ENCODE results near the gene NSUN2. TPM values are rescaled to one million over a fixed set of nuclear protein-coding genes. Genes with fewer than 3 reads are reported as not detected.

The NSUN2 gene
- total and polyA plus RNA-seq, 2 experiments from 2014 or later, result 65.4 to 112 TPM

DNA sequence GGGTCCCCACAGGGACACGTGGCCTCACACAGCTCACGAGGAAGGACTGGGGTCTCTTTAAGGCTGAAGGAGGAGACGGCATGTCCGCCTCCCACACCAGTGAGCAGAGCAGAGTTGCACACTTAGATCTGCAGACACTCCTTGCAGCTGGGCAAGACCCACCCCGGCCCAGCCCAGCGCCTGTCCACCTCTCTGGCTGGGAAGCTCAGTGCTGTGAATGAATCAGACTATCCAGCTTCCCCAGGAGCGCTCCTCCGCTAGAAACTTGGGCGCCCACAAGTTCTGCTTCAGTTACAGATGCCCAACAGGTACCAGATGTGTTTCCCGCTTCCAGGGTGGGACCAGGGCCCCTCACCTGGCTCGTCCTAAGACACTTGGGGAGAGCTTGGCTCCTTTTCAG lies 78.9 kb downstream of the NSUN2 start:
- H4K20me1 ChIP-seq (replicated peaks; ENCODE audit: insufficient read depth), result no peaks in the 10 kb centered on the region
- Mint-ChIP-seq H3K27ac (no peak overlapping the region), H3K4me3 (no peak overlapping the region), H3K4me1 (no peaks in the 10 kb centered on the region), H3K36me3 (ENCODE audit: low read depth) (peaks cover 7% of the 10 kb centered on the region; the same call in 2 of the 3 replicates), H3K9me3 (peaks cover 20% of the 10 kb centered on the region), H3K27me3 (ENCODE audit: insufficient read depth, low read depth, poor library complexity) (peaks cover 13% of the 10 kb centered on the region)
- H3K27me3 ChIP-seq (ENCODE audit: insufficient read depth), result no peaks in the 10 kb centered on the region
- DNase-seq (ENCODE audit: low spot score) (no peak), ATAC-seq (no peak)
- H3K36me3 ChIP-seq (ENCODE audit: insufficient read depth), result 0 out of 2 replicates have a peak, but pooled peaks cover 5% of the 10 kb centered on the region
- no peak for TF ChIP-seq EZH2 (IDR thresholded peaks at IDR 0.05; ENCODE audit: low read depth, unreplicated experiment)
- H3K9me2 ChIP-seq (ENCODE audit: insufficient read depth), result 0 out of 2 replicates have a peak, but pooled peaks cover 3% of the 10 kb centered on the region
- no peak overlapping the region for H3K27ac ChIP-seq (ENCODE audit: low read depth)
- H3K4me2 ChIP-seq, result no peak overlapping the region
- no peak overlapping the region for H3K4me3 ChIP-seq
- H3K79me2 ChIP-seq (replicated peaks; ENCODE audit: insufficient read depth), result no peaks in the 10 kb centered on the region
- H2AFZ ChIP-seq, result no peak overlapping the region
- no peaks in the 10 kb centered on the region for H3K4me1 ChIP-seq (ENCODE audit: insufficient read depth)
- H3F3A ChIP-seq (replicated peaks; ENCODE audit: low read depth), result no peaks in the 10 kb centered on the region

DNA sequence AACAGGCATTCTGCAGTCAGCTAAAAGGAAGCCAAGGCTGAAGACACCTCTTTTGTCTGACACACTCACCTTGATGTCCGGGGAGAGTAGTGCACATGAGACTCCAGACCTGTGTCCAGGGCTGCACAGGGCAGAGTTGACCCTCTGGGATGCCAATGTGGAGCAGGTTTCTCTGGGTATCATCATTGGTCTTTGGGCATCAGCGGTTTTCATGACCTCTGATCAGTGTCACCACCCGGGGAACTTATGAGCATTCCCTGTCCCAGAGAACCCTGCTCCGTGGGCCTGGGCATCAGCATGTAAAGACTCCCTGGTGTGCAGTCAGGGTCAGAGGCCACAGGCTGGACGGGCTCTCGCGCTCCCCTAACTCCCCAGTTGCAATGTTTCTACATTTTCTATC lies 80.2 kb downstream of the NSUN2 start:
- Histone ChIP-seq H4K20me1 (replicated peaks; ENCODE audit: insufficient read depth) (no peaks in the 10 kb centered on the region), H3K9me2 (ENCODE audit: insufficient read depth) (0 out of 2 replicates have a peak, but pooled peaks cover 3% of the 10 kb centered on the region), H3K4me3 (no peak overlapping the region), H3K27ac (ENCODE audit: low read depth) (no peak overlapping the region), H3K4me2 (no peak overlapping the region), H3K36me3 (ENCODE audit: insufficient read depth) (no peaks in the 10 kb centered on the region), H2AFZ (no peak overlapping the region), H3K79me2 (replicated peaks; ENCODE audit: insufficient read depth) (no peaks in the 10 kb centered on the region), H3F3A (replicated peaks; ENCODE audit: low read depth) (no peaks in the 10 kb centered on the region), H3K4me1 (ENCODE audit: insufficient read depth) (no peaks in the 10 kb centered on the region), H3K27me3 (ENCODE audit: insufficient read depth) (no peaks in the 10 kb centered on the region)
- Mint-ChIP-seq H3K36me3 (ENCODE audit: low read depth) (peaks cover 3% of the 10 kb centered on the region; the same call in 1 of the 3 replicates), H3K9me3 (peaks cover 8% of the 10 kb centered on the region), H3K27me3 (ENCODE audit: insufficient read depth, low read depth, poor library complexity) (peaks cover 13% of the 10 kb centered on the region), H3K4me3 (no peak overlapping the region), H3K27ac (no peak overlapping the region), H3K4me1 (no peaks in the 10 kb centered on the region)
- no peak for ATAC-seq
- no peak for DNase-seq (ENCODE audit: low spot score)
- TF ChIP-seq NANOG (IDR thresholded peaks at IDR 0.05; ENCODE audit: borderline replicate concordance) (no peak), JUNB (IDR thresholded peaks at IDR 0.05; ENCODE audit: unreplicated experiment) (no peak), POLR2AphosphoS5 (IDR thresholded peaks at IDR 0.05; ENCODE audit: low read depth) (no peak), EZH2 (IDR thresholded peaks at IDR 0.05; ENCODE audit: low read depth, unreplicated experiment) (no peak), EZH2phosphoT487 (IDR thresholded peaks at IDR 0.05; ENCODE audit: unreplicated experiment) (no peak), ZNF331 (CRISPR knock-in tag; IDR thresholded peaks at IDR 0.05; ENCODE audit: low read depth) (no peak)
- TF ChIP-seq, protein P1, sequence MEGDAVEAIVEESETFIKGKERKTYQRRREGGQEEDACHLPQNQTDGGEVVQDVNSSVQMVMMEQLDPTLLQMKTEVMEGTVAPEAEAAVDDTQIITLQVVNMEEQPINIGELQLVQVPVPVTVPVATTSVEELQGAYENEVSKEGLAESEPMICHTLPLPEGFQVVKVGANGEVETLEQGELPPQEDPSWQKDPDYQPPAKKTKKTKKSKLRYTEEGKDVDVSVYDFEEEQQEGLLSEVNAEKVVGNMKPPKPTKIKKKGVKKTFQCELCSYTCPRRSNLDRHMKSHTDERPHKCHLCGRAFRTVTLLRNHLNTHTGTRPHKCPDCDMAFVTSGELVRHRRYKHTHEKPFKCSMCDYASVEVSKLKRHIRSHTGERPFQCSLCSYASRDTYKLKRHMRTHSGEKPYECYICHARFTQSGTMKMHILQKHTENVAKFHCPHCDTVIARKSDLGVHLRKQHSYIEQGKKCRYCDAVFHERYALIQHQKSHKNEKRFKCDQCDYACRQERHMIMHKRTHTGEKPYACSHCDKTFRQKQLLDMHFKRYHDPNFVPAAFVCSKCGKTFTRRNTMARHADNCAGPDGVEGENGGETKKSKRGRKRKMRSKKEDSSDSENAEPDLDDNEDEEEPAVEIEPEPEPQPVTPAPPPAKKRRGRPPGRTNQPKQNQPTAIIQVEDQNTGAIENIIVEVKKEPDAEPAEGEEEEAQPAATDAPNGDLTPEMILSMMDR (conservative IDR thresholded peaks at IDR 0.05; ENCODE audit: low read depth in 2 of 2), result no peak
- TF ChIP-seq, protein P2, sequence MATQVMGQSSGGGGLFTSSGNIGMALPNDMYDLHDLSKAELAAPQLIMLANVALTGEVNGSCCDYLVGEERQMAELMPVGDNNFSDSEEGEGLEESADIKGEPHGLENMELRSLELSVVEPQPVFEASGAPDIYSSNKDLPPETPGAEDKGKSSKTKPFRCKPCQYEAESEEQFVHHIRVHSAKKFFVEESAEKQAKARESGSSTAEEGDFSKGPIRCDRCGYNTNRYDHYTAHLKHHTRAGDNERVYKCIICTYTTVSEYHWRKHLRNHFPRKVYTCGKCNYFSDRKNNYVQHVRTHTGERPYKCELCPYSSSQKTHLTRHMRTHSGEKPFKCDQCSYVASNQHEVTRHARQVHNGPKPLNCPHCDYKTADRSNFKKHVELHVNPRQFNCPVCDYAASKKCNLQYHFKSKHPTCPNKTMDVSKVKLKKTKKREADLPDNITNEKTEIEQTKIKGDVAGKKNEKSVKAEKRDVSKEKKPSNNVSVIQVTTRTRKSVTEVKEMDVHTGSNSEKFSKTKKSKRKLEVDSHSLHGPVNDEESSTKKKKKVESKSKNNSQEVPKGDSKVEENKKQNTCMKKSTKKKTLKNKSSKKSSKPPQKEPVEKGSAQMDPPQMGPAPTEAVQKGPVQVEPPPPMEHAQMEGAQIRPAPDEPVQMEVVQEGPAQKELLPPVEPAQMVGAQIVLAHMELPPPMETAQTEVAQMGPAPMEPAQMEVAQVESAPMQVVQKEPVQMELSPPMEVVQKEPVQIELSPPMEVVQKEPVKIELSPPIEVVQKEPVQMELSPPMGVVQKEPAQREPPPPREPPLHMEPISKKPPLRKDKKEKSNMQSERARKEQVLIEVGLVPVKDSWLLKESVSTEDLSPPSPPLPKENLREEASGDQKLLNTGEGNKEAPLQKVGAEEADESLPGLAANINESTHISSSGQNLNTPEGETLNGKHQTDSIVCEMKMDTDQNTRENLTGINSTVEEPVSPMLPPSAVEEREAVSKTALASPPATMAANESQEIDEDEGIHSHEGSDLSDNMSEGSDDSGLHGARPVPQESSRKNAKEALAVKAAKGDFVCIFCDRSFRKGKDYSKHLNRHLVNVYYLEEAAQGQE (IDR thresholded peaks at IDR 0.05; ENCODE audit: unreplicated experiment), result no peak
- TF ChIP-seq, protein P3, sequence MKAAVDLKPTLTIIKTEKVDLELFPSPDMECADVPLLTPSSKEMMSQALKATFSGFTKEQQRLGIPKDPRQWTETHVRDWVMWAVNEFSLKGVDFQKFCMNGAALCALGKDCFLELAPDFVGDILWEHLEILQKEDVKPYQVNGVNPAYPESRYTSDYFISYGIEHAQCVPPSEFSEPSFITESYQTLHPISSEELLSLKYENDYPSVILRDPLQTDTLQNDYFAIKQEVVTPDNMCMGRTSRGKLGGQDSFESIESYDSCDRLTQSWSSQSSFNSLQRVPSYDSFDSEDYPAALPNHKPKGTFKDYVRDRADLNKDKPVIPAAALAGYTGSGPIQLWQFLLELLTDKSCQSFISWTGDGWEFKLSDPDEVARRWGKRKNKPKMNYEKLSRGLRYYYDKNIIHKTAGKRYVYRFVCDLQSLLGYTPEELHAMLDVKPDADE (IDR thresholded peaks at IDR 0.05), result no peak
